ENCODE results near the gene DCDC2C. TPM values are rescaled to one million over a fixed set of nuclear protein-coding genes. Genes with fewer than 3 reads are reported as not detected.

DCDC2C gene
- polyA plus RNA-seq, 2 of the 4 experiments (the other 2 are of a cell fraction): not detected

GRCh38 chr2:3712831-3713503 is 9.6 kb downstream of the DCDC2C start:
- no peak overlapping the region for H3K4me2 ChIP-seq
- ATAC-seq (no peak), FAIRE-seq (no peak), DNase-seq (ENCODE audit: low read depth in 1 of 2, low spot score in 1 of 2) (no peak)
- no peak overlapping the region for H3K27ac ChIP-seq
- POLR2A ChIA-PET: no interaction called here
- no peak overlapping the region for H3K4me3 ChIP-seq
- H3K4me1 ChIP-seq: no peaks in the 10 kb centered on the region
- WGBS (ENCODE audit: missing lambda C conversion rate): 21% methylated on average over 10 of the region's 10 CpGs
- H3K9me3 ChIP-seq: peaks cover 4% of the 10 kb centered on the region; the same call in 1 of the 3 replicates
- CTCF ChIA-PET: interaction anchor here (0.6 to 2.8 kb wide), 6 partner anchors 15 to 183 kb away, joined by 3 to 14 read pairs (median 4); no protein-coding TSS in a partner anchor
- no peak for TF ChIP-seq ESRRA (IDR thresholded peaks at IDR 0.05; ENCODE audit: borderline replicate concordance, low read length)
- TF ChIP-seq TP53 (CRISPR knock-in tag; IDR thresholded peaks at IDR 0.05): no peak
- no peak for TF ChIP-seq MAZ (IDR thresholded peaks at IDR 0.05; ENCODE audit: borderline replicate concordance, low read depth, low read length)
- TF ChIP-seq EP300 (IDR thresholded peaks at IDR 0.05): no peak
- no peak for TF ChIP-seq KDM5A (IDR thresholded peaks at IDR 0.05)
- no peak for TF ChIP-seq JUN (IDR thresholded peaks at IDR 0.05)
- TF ChIP-seq MAFK (IDR thresholded peaks at IDR 0.05; ENCODE audit: partially characterized antibody): no peak
- no peak for TF ChIP-seq HDAC2 (IDR thresholded peaks at IDR 0.05)
- no peak for TF ChIP-seq ZNF302 (CRISPR knock-in tag; IDR thresholded peaks at IDR 0.05)
- TF ChIP-seq GATA3 (IDR thresholded peaks at IDR 0.05; ENCODE audit: borderline replicate concordance): no peak

GRCh38 chr2:3718679-3719078 is 15.3 kb downstream of the DCDC2C start:
- 0 out of 3 replicates have a peak, but pooled peaks cover 3% of the 10 kb centered on the region for H3K9me3 ChIP-seq
- no peak overlapping the region for H3K4me3 ChIP-seq
- no peak overlapping the region for H3K27ac ChIP-seq
- H3K4me1 ChIP-seq: no peaks in the 10 kb centered on the region
- 37% methylated on average over 8 of the region's 8 CpGs for WGBS (ENCODE audit: missing lambda C conversion rate)
- no peak for FAIRE-seq
- ChIA-PET POLR2A (interaction anchor here (1.4 kb wide), 1 partner anchor 10 kb away, joined by 3 read pairs; no protein-coding TSS in a partner anchor), CTCF (interaction anchor here (0.6 to 2.7 kb wide), 4 partner anchors 10 to 86 kb away, joined by 4 to 14 read pairs (median 4); no protein-coding TSS in a partner anchor)
- no peak for DNase-seq (ENCODE audit: low read depth in 1 of 2, low spot score in 1 of 2)
- H3K4me2 ChIP-seq: no peak overlapping the region
- no peak for ATAC-seq
- TF ChIP-seq MYC (IDR thresholded peaks at IDR 0.05; ENCODE audit: borderline replicate concordance, low read length): no peak
- TF ChIP-seq MAFK (IDR thresholded peaks at IDR 0.05; ENCODE audit: partially characterized antibody): peak; percentile 79

- 31% methylated on average over 11 of the region's 11 CpGs for WGBS (ENCODE audit: missing lambda C conversion rate)
- Histone ChIP-seq H3K27ac (no peak overlapping the region), H3K4me1 (no peaks in the 10 kb centered on the region), H3K4me3 (no peak overlapping the region), H3K9me3 (0 out of 3 replicates have a peak, but pooled peaks cover 3% of the 10 kb centered on the region), H3K4me2 (no peak overlapping the region)
- POLR2A ChIA-PET: no interaction called here
- no peak for ATAC-seq
- FAIRE-seq: no peak
- CTCF ChIA-PET: interaction anchor here (1.1 to 2.4 kb wide), 2 partner anchors 54 to 80 kb away, joined by 3 to 10 read pairs; no protein-coding TSS in a partner anchor
- TF ChIP-seq NPAS2 (CRISPR knock-in tag; IDR thresholded peaks at IDR 0.05; ENCODE audit: borderline replicate concordance): no peak
- no peak for DNase-seq (ENCODE audit: low read depth in 1 of 2, low spot score in 1 of 2)
Measured at GRCh38 chr2:3725002-3725401, 21.6 kb downstream of the DCDC2C start.

- H3K4me1 ChIP-seq: peaks cover 4% of the 10 kb centered on the region; the same call in 2 of the 3 replicates
- DNase-seq (ENCODE audit: low read depth in 1 of 2, low spot score in 1 of 2) (no peak), FAIRE-seq (no peak), ATAC-seq (peak in 1 of 2 experiments; percentile 17; a peak in 2 of 6 replicates)
- WGBS (ENCODE audit: missing lambda C conversion rate): 24% methylated on average over 23 of the region's 23 CpGs
- 0 out of 3 replicates have a peak, but pooled peaks cover 3% of the 10 kb centered on the region for H3K9me3 ChIP-seq
- CTCF ChIA-PET: interaction anchor here (1.1 to 5.8 kb wide), 3 partner anchors 54 to 100 kb away, joined by 3 to 66 read pairs (median 40); no protein-coding TSS in a partner anchor
- POLR2A ChIA-PET: no interaction called here
- no peak overlapping the region for H3K27ac ChIP-seq
- H3K4me2 ChIP-seq: no peak overlapping the region
- no peak overlapping the region for H3K4me3 ChIP-seq
- TF ChIP-seq MAZ (IDR thresholded peaks at IDR 0.05; ENCODE audit: borderline replicate concordance, low read depth, low read length) (no peak), E2F6 (IDR thresholded peaks at IDR 0.05; ENCODE audit: borderline replicate concordance, low read depth) (no peak), NR3C1 (IDR thresholded peaks at IDR 0.05) (no peak), REST (IDR thresholded peaks at IDR 0.05) (no peak), BCL3 (IDR thresholded peaks at IDR 0.05) (no peak), POLR2A (IDR thresholded peaks at IDR 0.05; ENCODE audit: low read length) (no peak), TP53 (CRISPR knock-in tag; IDR thresholded peaks at IDR 0.05) (no peak), BHLHE40 (IDR thresholded peaks at IDR 0.05; ENCODE audit: low read depth, low read length) (no peak), HDAC2 (IDR thresholded peaks at IDR 0.05) (no peak), NFE2L2 (conservative IDR thresholded peaks at IDR 0.05; ENCODE audit: low read length) (no peak), TFCP2L1 (CRISPR knock-in tag; IDR thresholded peaks at IDR 0.05) (no peak), POLR2AphosphoS2 (conservative IDR thresholded peaks at IDR 0.05; ENCODE audit: low read length) (no peak), HOXB5 (CRISPR knock-in tag; IDR thresholded peaks at IDR 0.05) (no peak), CHD2 (IDR thresholded peaks at IDR 0.05; ENCODE audit: low read length, partially characterized antibody) (no peak), CBX2 (IDR thresholded peaks at IDR 0.05; ENCODE audit: borderline replicate concordance, low read depth) (no peak)
Measured at GRCh38 chr2:3725458-3726250, 22.3 kb downstream of the DCDC2C start.

All from A549 (cell line).